ENCODE results near the gene SFRP4. TPM values are rescaled to one million over a fixed set of nuclear protein-coding genes. Genes with fewer than 3 reads are reported as not detected.

The SFRP4 gene
- total RNA-seq, 1 experiment from 2014 or later: not detected

DNA sequence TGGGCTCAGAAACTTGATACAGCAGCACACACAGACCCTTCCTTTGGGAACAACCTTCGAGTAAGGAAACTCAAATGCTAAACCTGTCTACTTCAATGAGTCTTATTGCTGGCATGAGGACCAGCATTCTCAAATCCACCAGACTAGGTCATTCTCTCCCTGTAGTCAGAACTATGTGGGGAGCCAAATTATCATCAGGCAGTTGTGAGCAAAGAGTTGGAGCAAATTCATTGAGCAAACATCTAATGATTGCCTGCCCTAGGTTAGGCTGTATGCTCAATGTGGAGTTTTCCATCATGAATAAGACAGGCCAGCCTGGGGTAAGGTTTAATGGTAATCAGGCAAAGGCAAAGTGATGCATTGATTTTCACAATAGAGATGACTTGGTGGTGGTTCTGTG is 7.4 kb upstream of the SFRP4 start:
- CTCF ChIA-PET: no interaction called here
- TF ChIP-seq, protein P1, sequence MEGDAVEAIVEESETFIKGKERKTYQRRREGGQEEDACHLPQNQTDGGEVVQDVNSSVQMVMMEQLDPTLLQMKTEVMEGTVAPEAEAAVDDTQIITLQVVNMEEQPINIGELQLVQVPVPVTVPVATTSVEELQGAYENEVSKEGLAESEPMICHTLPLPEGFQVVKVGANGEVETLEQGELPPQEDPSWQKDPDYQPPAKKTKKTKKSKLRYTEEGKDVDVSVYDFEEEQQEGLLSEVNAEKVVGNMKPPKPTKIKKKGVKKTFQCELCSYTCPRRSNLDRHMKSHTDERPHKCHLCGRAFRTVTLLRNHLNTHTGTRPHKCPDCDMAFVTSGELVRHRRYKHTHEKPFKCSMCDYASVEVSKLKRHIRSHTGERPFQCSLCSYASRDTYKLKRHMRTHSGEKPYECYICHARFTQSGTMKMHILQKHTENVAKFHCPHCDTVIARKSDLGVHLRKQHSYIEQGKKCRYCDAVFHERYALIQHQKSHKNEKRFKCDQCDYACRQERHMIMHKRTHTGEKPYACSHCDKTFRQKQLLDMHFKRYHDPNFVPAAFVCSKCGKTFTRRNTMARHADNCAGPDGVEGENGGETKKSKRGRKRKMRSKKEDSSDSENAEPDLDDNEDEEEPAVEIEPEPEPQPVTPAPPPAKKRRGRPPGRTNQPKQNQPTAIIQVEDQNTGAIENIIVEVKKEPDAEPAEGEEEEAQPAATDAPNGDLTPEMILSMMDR (IDR thresholded peaks at IDR 0.05; ENCODE audit: unreplicated experiment): no peak
- intact Hi-C loops (cut with micrococcal nuclease; ENCODE audit: unreplicated experiment): loop anchor here (5.0 kb wide), 1 partner anchor 63 kb away; no protein-coding TSS in a partner anchor
- Mint-ChIP-seq H3K4me3 (ENCODE audit: low read depth, unreplicated experiment) (no peak overlapping the region), H3K27ac (ENCODE audit: unreplicated experiment) (no peak overlapping the region), H3K4me1 (ENCODE audit: low read depth, unreplicated experiment) (peaks cover 29% of the 10 kb centered on the region), H3K36me3 (ENCODE audit: insufficient read depth, unreplicated experiment) (peaks cover 19% of the 10 kb centered on the region), H3K9me3 (ENCODE audit: low read depth, unreplicated experiment) (peaks cover 3% of the 10 kb centered on the region), H3K27me3 (ENCODE audit: unreplicated experiment) (peaks cover 11% of the 10 kb centered on the region)
- DNase-seq: no peak
- BruUV-seq (replicated peaks): no TSS peak

DNA sequence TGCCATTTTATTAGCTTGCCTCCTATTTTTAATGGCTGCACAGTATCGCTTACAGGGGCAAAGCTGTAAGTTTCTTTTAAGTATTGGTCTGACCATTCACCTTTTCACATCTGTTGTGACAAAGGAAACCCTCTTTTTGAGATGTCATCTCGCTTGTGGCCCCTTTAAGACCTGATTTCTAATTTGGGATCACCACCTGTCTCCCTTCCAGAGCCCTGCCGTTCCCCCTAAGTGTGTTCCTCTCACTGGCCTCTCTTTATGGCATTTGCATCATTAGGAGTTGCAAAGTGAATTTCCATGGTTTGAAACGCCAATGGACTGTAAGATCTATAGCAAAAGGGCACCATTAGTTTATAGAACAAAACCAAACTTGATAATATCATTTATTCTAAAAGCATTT is 5.3 kb upstream of the SFRP4 start:
- H3K4me1 Mint-ChIP-seq (ENCODE audit: low read depth, unreplicated experiment): peaks cover 38% of the 10 kb centered on the region
- intact Hi-C loops (cut with micrococcal nuclease; ENCODE audit: unreplicated experiment): loop anchor here (2.0 to 5.0 kb wide), 3 partner anchors 21 to 257 kb away; partner anchors contain the start of gene STARD3NL
- H3K27me3 Mint-ChIP-seq (ENCODE audit: unreplicated experiment): peaks cover 16% of the 10 kb centered on the region
- peaks cover 27% of the 10 kb centered on the region for H3K36me3 Mint-ChIP-seq (ENCODE audit: insufficient read depth, unreplicated experiment)
- peaks cover 3% of the 10 kb centered on the region for H3K9me3 Mint-ChIP-seq (ENCODE audit: low read depth, unreplicated experiment)
- CTCF ChIA-PET: interaction anchor here (1.9 kb wide), 1 partner anchor 414 kb away, joined by 4 read pairs; no protein-coding TSS in a partner anchor
- BruUV-seq (replicated peaks): TSS peak; percentile 67
- TF ChIP-seq, protein P1 (IDR thresholded peaks at IDR 0.05; ENCODE audit: unreplicated experiment): no peak
- DNase-seq: no peak
- peak overlapping the region; percentile 94 for H3K4me3 Mint-ChIP-seq (ENCODE audit: low read depth, unreplicated experiment)
- no peak overlapping the region for H3K27ac Mint-ChIP-seq (ENCODE audit: unreplicated experiment)

DNA sequence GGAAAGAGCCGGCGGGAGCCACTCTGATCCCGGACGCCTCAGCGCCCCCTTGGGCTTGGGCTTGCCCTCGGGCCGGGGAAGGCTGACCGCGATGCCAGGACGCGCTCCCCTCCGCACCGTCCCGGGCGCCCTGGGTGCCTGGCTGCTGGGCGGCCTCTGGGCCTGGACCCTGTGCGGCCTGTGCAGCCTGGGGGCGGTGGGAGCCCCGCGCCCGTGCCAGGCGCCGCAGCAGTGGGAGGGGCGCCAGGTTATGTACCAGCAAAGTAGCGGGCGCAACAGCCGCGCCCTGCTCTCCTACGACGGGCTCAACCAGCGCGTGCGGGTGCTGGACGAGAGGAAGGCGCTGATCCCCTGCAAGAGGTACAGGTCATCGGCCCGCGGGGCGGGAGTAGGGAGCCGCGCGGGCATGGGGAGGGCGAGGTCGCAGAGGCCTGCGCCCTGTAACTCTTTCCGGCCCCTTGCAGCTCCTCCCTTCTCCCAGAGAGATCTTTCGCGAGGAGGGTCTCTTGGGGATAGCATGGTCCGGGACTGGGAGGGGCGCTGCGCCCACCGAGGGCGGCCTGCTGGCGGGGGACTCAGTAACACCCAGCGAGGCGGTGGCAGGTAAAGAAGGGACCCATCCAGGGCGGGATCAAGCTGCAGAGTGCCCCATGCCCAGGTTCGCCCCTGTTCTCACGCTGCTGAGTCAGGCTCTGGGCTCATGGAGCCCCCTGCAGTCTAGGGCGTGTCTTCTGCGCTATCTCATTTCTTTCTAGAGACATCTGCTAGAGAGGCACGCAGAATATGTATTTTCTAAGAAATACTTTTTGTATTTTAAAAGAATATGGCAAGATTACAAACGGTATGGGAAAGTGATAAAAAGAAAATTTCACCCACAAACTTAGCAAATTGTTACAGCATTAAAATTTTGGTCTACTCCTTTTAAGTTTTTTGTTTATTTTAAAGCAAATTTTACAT is 4.5 kb upstream of the SFRP4 start:
- peak; percentile 54 for DNase-seq
- peaks cover 41% of the 10 kb centered on the region for H3K4me1 Mint-ChIP-seq (ENCODE audit: low read depth, unreplicated experiment)
- CTCF ChIA-PET: interaction anchor here (0.6 to 1.9 kb wide), 15 partner anchors 9 to 720 kb away, joined by 3 to 8 read pairs (median 3); no protein-coding TSS in a partner anchor
- peaks cover 3% of the 10 kb centered on the region for H3K9me3 Mint-ChIP-seq (ENCODE audit: low read depth, unreplicated experiment)
- peaks cover 19% of the 10 kb centered on the region for H3K27me3 Mint-ChIP-seq (ENCODE audit: unreplicated experiment)
- peak overlapping the region; percentile 68 for H3K27ac Mint-ChIP-seq (ENCODE audit: unreplicated experiment)
- intact Hi-C loops (cut with micrococcal nuclease; ENCODE audit: unreplicated experiment): loop anchor here (2.0 to 5.0 kb wide), 3 partner anchors 22 to 258 kb away; partner anchors contain the start of gene STARD3NL
- TF ChIP-seq, protein P1 (IDR thresholded peaks at IDR 0.05; ENCODE audit: unreplicated experiment): peak; percentile 28
- H3K36me3 Mint-ChIP-seq (ENCODE audit: insufficient read depth, unreplicated experiment): peaks cover 34% of the 10 kb centered on the region
- peak overlapping the region; percentile 94 for H3K4me3 Mint-ChIP-seq (ENCODE audit: low read depth, unreplicated experiment)
- BruUV-seq (replicated peaks): no TSS peak

DNA sequence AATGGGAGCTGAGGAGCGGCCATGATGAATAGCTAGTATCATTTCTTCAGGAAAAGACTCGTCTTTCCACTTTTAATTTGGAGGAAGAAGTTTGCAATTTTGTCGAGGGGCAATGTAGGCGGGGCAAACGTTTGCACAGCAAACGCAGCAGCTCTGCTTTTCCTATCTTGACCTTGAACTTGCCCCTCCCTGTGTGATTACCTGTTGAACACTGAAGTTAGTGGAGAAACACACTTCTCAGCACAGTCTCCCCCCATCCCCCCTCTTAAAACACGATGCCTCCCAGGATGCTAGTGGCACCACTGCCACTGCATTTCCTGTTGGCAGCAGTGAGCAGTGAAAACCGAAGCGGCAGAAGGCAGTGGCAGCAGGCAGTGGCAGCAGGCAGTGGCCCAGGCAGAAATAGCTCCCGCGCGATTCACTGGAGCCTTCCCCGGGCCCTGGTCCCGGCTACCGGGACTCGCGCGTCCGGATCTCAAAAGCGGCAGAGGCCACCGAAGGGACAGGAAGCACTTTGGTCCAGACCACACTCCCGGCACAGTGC is 3.8 kb upstream of the SFRP4 start, which contains the start of gene EPDR1:
EPDR1 (plus strand) TSS at position 336 of the 544 bp plus-strand sequence. CDS start 300 bp downstream, outside the sequence.
- Mint-ChIP-seq H3K27me3 (ENCODE audit: unreplicated experiment) (peaks cover 26% of the 10 kb centered on the region), H3K36me3 (ENCODE audit: insufficient read depth, unreplicated experiment) (peaks cover 39% of the 10 kb centered on the region), H3K4me1 (ENCODE audit: low read depth, unreplicated experiment) (peaks cover 48% of the 10 kb centered on the region), H3K9me3 (ENCODE audit: low read depth, unreplicated experiment) (peaks cover 3% of the 10 kb centered on the region), H3K27ac (ENCODE audit: unreplicated experiment) (peak within 1 kb of the TSS; percentile 68), H3K4me3 (ENCODE audit: low read depth, unreplicated experiment) (peak within 1 kb of the TSS; percentile 94)
- intact Hi-C loops (cut with micrococcal nuclease; ENCODE audit: unreplicated experiment): loop anchor here (2.0 to 5.0 kb wide), 3 partner anchors 22 to 258 kb away; partner anchors contain the start of gene STARD3NL
- peak; percentile 90 for DNase-seq
- CTCF ChIA-PET: interaction anchor here (0.6 to 1.9 kb wide), 15 partner anchors 10 to 720 kb away, joined by 3 to 8 read pairs (median 3); no protein-coding TSS in a partner anchor
- TF ChIP-seq, protein P1 (IDR thresholded peaks at IDR 0.05; ENCODE audit: unreplicated experiment): peak; percentile 57
- no TSS peak for BruUV-seq (replicated peaks)

All from Calu3 (cell line).